Caco-2 (cell line): ENCODE data around the gene NLRP6. TPM values are rescaled to one million over a fixed set of nuclear protein-coding genes. Genes with fewer than 3 reads are reported as not detected.

ENCODE experiments used
- BruUV-seq: library from RNA; stranded (reverse); fragments of 400-500 nt; replicated peaks from 2 replicates; lab custom pipeline; 2021; lab: Mats Ljungman, UMichigan
- CTCF ChIA-PET: fragments of 300-600 bp; sonication (Branson Sonifier 250); formaldehyde crosslinking; loops from one replicate; lab custom pipeline; 2022; ENCODE audit warnings: antibody characterized with exemption; lab: Charles Lee
- POLR2A ChIA-PET: fragments of 300-600 bp; sonication (Branson Sonifier 250); formaldehyde crosslinking; loops from one replicate; lab custom pipeline; 2022; ENCODE audit warnings: antibody characterized with exemption; lab: Charles Lee
- DNase-seq, 2 experiments: peaks; one replicate each; pipeline versions ENCODE4 v3.0.0 to v3.0.0-alpha.2; 2020 to 2022
- H3K27me3 ChIP-seq: replicated peaks from 2 replicates; pipeline ENCODE4 v1.6.0; 2011; ENCODE audit warnings: low read length; ENCODE audit not compliant: control insufficient read depth, insufficient read depth
- H3K36me3 ChIP-seq: 2 replicates; pipeline ENCODE4 v1.5.1; 2011; ENCODE audit warnings: low read length; ENCODE audit not compliant: control insufficient read depth, insufficient read depth
- H3K4me1 ChIP-seq: fragments of 250-450 bp; sonication (Bioruptor Pico); 2 replicates; pipeline ENCODE4 v1.5.1; 2020; ENCODE audit warnings: mild to moderate bottlenecking
- H3K4me3 ChIP-seq: 2 replicates; pipeline ENCODE4 v1.5.1; 2011; ENCODE audit warnings: low read depth, mild to moderate bottlenecking, control low read depth, low read length
- H3K9me3 ChIP-seq: fragments of 250-450 bp; sonication (Bioruptor Pico); 2 replicates; pipeline ENCODE4 v1.5.1; 2020; ENCODE audit warnings: mild to moderate bottlenecking, moderate library complexity
- H3K27ac Mint-ChIP-seq: one replicate; pipeline ENCODE4 v1.8.0; 2022; ENCODE audit warnings: mixed read lengths; ENCODE audit not compliant: unreplicated experiment
- H3K27me3 Mint-ChIP-seq: one replicate; pipeline ENCODE4 v1.8.0; 2022; ENCODE audit warnings: mixed read lengths; ENCODE audit not compliant: insufficient read depth, unreplicated experiment
- H3K36me3 Mint-ChIP-seq: one replicate; pipeline ENCODE4 v1.8.0; 2022; ENCODE audit warnings: mild to moderate bottlenecking, mixed read lengths; ENCODE audit not compliant: insufficient read depth, unreplicated experiment
- H3K4me1 Mint-ChIP-seq: one replicate; pipeline ENCODE4 v1.8.0; 2022; ENCODE audit warnings: low read depth, mixed read lengths; ENCODE audit not compliant: unreplicated experiment
- H3K4me3 Mint-ChIP-seq: one replicate; pipeline ENCODE4 v1.8.0; 2022; ENCODE audit warnings: mild to moderate bottlenecking, moderate library complexity, mixed read lengths; ENCODE audit not compliant: unreplicated experiment
- H3K9me3 Mint-ChIP-seq: one replicate; pipeline ENCODE4 v1.8.0; 2022; ENCODE audit warnings: mixed read lengths; ENCODE audit not compliant: unreplicated experiment
- CTCF ChIP-seq, 2 experiments: fragments of 200-600 bp in 1 of 2; IDR thresholded peaks; 1 replicate in 1 of 2; 2 replicates in 1 of 2; pipeline versions ENCODE4 v1.5.1 to v1.8.0; 2011 to 2022; ENCODE audit warnings: antibody characterized with exemption in 1 of 2, control low read depth in 1 of 2, inconsistent platforms in 1 of 2, low read depth in 1 of 2, low read length in 1 of 2, mild to moderate bottlenecking in 1 of 2, moderate library complexity in 1 of 2; ENCODE audit not compliant: insufficient read depth in 1 of 2, severe bottlenecking in 1 of 2, unreplicated experiment in 1 of 2
- intact Hi-C: fragments of 100-400 bp; cut with micrococcal nuclease; formaldehyde crosslinking; loops from one replicate; pipeline ENCODE4 v1.10.0; 2022; ENCODE audit not compliant: unreplicated experiment
- total RNA-seq: library from RNA; stranded (reverse); gene quantifications from 2 replicates; pipeline ENCODE4 v1.2.3, GENCODE V29; 2022

NLRP6 gene
- total RNA-seq, 1 experiment from 2014 or later = not detected

- Mint-ChIP-seq H3K27me3 (no peaks in the 10 kb centered on the region), H3K4me1 (peaks cover 12% of the 10 kb centered on the region), H3K36me3 (no peaks in the 10 kb centered on the region), H3K27ac (no peak overlapping the region), H3K9me3 (no peaks in the 10 kb centered on the region), H3K4me3 (no peak overlapping the region)
- POLR2A ChIA-PET = no interaction called here
- Histone ChIP-seq H3K36me3 (no peaks in the 10 kb centered on the region), H3K27me3 (no peaks in the 10 kb centered on the region), H3K4me3 (no peak overlapping the region), H3K9me3 (no peaks in the 10 kb centered on the region), H3K4me1 (peaks cover 9% of the 10 kb centered on the region)
- intact Hi-C loops = no loop called here
- no peak for TF ChIP-seq CTCF (IDR thresholded peaks at IDR 0.05; ENCODE audit: insufficient read depth in 1 of 2, low read depth in 1 of 2, low read length in 1 of 2, severe bottlenecking in 1 of 2, unreplicated experiment in 1 of 2)
- no TSS peak for BruUV-seq
- no peak for DNase-seq
- CTCF ChIA-PET = interaction anchor here (3.0 kb wide), 1 partner anchor 9 kb away, joined by 15 read pairs; no protein-coding TSS in a partner anchor
Observed at GRCh38 chr11:315051-315481, 36.9 kb downstream of the NLRP6 start.

- Mint-ChIP-seq H3K27me3 (no peaks in the 10 kb centered on the region), H3K9me3 (no peaks in the 10 kb centered on the region), H3K27ac (no peak overlapping the region), H3K4me3 (no peak overlapping the region), H3K36me3 (no peaks in the 10 kb centered on the region), H3K4me1 (peaks cover 17% of the 10 kb centered on the region)
- ChIA-PET CTCF (interaction anchor here (3.0 kb wide), 1 partner anchor 10 kb away, joined by 15 read pairs; no protein-coding TSS in a partner anchor), POLR2A (no interaction called here)
- Histone ChIP-seq H3K9me3 (no peaks in the 10 kb centered on the region), H3K27me3 (no peaks in the 10 kb centered on the region), H3K4me1 (peaks cover 9% of the 10 kb centered on the region), H3K36me3 (no peaks in the 10 kb centered on the region), H3K4me3 (no peak overlapping the region)
- intact Hi-C loops = no loop called here
- TF ChIP-seq CTCF (IDR thresholded peaks at IDR 0.05; ENCODE audit: insufficient read depth in 1 of 2, low read depth in 1 of 2, low read length in 1 of 2, severe bottlenecking in 1 of 2, unreplicated experiment in 1 of 2) = no peak
- BruUV-seq = no TSS peak
- DNase-seq = peak in 1 of 2 experiments; percentile 36
Observed at GRCh38 chr11:315516-315994, 37.3 kb downstream of the NLRP6 start.

- H3K4me1 Mint-ChIP-seq = peaks cover 19% of the 10 kb centered on the region
- ChIA-PET POLR2A (no interaction called here), CTCF (interaction anchor here (3.0 kb wide), 1 partner anchor 10 kb away, joined by 15 read pairs; no protein-coding TSS in a partner anchor)
- no peaks in the 10 kb centered on the region for H3K36me3 Mint-ChIP-seq
- H3K9me3 Mint-ChIP-seq = no peaks in the 10 kb centered on the region
- Histone ChIP-seq H3K9me3 (no peaks in the 10 kb centered on the region), H3K4me1 (peaks cover 9% of the 10 kb centered on the region), H3K4me3 (no peak overlapping the region), H3K36me3 (no peaks in the 10 kb centered on the region), H3K27me3 (no peaks in the 10 kb centered on the region)
- no peaks in the 10 kb centered on the region for H3K27me3 Mint-ChIP-seq
- BruUV-seq = no TSS peak
- intact Hi-C loops = no loop called here
- TF ChIP-seq CTCF (IDR thresholded peaks at IDR 0.05; ENCODE audit: insufficient read depth in 1 of 2, low read depth in 1 of 2, low read length in 1 of 2, severe bottlenecking in 1 of 2, unreplicated experiment in 1 of 2) = no peak
- H3K4me3 Mint-ChIP-seq = no peak overlapping the region
- H3K27ac Mint-ChIP-seq = no peak overlapping the region
- no peak for DNase-seq
Observed at GRCh38 chr11:316031-316701, 38.0 kb downstream of the NLRP6 start.
